ENCODE measurements around the gene EVPLL. TPM values are rescaled to one million over a fixed set of nuclear protein-coding genes. Genes with fewer than 3 reads are reported as not detected.
A peak's percentile ranks its signal among the peaks of the same experiment; 100 is the strongest.
"Not testable (repeated sequence)": the region's sequence is repeated elsewhere in the genome, so short reads cannot be mapped to it uniquely, and the experiment has no call there.

The EVPLL gene
- total RNA-seq, 1 experiment from 2014 or later, result not detected

GRCh38 chr17:18373181-18373580 lies 4.4 kb upstream of the EVPLL start:
- DNase-seq (ENCODE audit: low read depth); in situ Hi-C loops (cut with HindIII; ENCODE audit: low pct_unique_long_range_greater_than_20kb, low sequenced_read_pairs): not testable (repeated sequence)

- in situ Hi-C loops (cut with HindIII; ENCODE audit: low pct_unique_long_range_greater_than_20kb, low sequenced_read_pairs), result no loop called here
These were observed 3.4 kb upstream of the EVPLL start for GRCh38 chr17:18374216-18374615.

GRCh38 chr17:18378205-18378505 lies 577 bp downstream of the EVPLL start:
- DNase-seq (ENCODE audit: low read depth), result no peak
- in situ Hi-C loops (cut with HindIII; ENCODE audit: low pct_unique_long_range_greater_than_20kb, low sequenced_read_pairs), result no loop called here

More at GRCh38 chr17:18374216-18374615, 3.4 kb upstream of the EVPLL start:
- DNase-seq (ENCODE audit: low read depth), result no peak

- DNase-seq (ENCODE audit: low read depth); in situ Hi-C loops (cut with HindIII; ENCODE audit: low pct_unique_long_range_greater_than_20kb, low sequenced_read_pairs): not testable (repeated sequence)
These were observed 1.0 kb downstream of the EVPLL start for GRCh38 chr17:18378614-18379013.

GRCh38 chr17:18379246-18380146 lies 1.9 kb downstream of the EVPLL start:
- in situ Hi-C loops (cut with HindIII; ENCODE audit: low pct_unique_long_range_greater_than_20kb, low sequenced_read_pairs), result no loop called here
- DNase-seq (ENCODE audit: low read depth), result no peak

GRCh38 chr17:18380471-18381157 lies 3.0 kb downstream of the EVPLL start:
- in situ Hi-C loops (cut with HindIII; ENCODE audit: low pct_unique_long_range_greater_than_20kb, low sequenced_read_pairs), result no loop called here
- no peak for DNase-seq (ENCODE audit: low read depth)

GRCh38 chr17:18381158-18381952 lies 3.8 kb downstream of the EVPLL start:
- no peak for DNase-seq (ENCODE audit: low read depth)
- in situ Hi-C loops (cut with HindIII; ENCODE audit: low pct_unique_long_range_greater_than_20kb, low sequenced_read_pairs), result no loop called here

- in situ Hi-C loops (cut with HindIII; ENCODE audit: low pct_unique_long_range_greater_than_20kb, low sequenced_read_pairs), result no loop called here
These were observed 4.3 kb downstream of the EVPLL start for GRCh38 chr17:18381953-18382245.

GRCh38 chr17:18382441-18383078 lies 5.0 kb downstream of the EVPLL start:
- in situ Hi-C loops (cut with HindIII; ENCODE audit: low pct_unique_long_range_greater_than_20kb, low sequenced_read_pairs), result no loop called here
- DNase-seq (ENCODE audit: low read depth), result no peak

More at GRCh38 chr17:18381953-18382245, 4.3 kb downstream of the EVPLL start:
- DNase-seq (ENCODE audit: low read depth), result no peak

- in situ Hi-C loops (cut with HindIII; ENCODE audit: low pct_unique_long_range_greater_than_20kb, low sequenced_read_pairs); DNase-seq (ENCODE audit: low read depth): not testable (repeated sequence)
These were observed 5.5 kb downstream of the EVPLL start for GRCh38 chr17:18383079-18383481.

GRCh38 chr17:18384271-18384670 lies 6.7 kb downstream of the EVPLL start:
- DNase-seq (ENCODE audit: low read depth); in situ Hi-C loops (cut with HindIII; ENCODE audit: low pct_unique_long_range_greater_than_20kb, low sequenced_read_pairs): not testable (repeated sequence)

GRCh38 chr17:18387583-18387982 lies 10.0 kb downstream of the EVPLL start:
- in situ Hi-C loops (cut with HindIII; ENCODE audit: low pct_unique_long_range_greater_than_20kb, low sequenced_read_pairs); DNase-seq (ENCODE audit: low read depth): not testable (repeated sequence)

- DNase-seq (ENCODE audit: low read depth); in situ Hi-C loops (cut with HindIII; ENCODE audit: low pct_unique_long_range_greater_than_20kb, low sequenced_read_pairs): not testable (repeated sequence)
These were observed 10.7 kb downstream of the EVPLL start for GRCh38 chr17:18388266-18388665.

- DNase-seq (ENCODE audit: low read depth); in situ Hi-C loops (cut with HindIII; ENCODE audit: low pct_unique_long_range_greater_than_20kb, low sequenced_read_pairs): not testable (repeated sequence)
These were observed 11.2 kb downstream of the EVPLL start for GRCh38 chr17:18388728-18389127.

GRCh38 chr17:18401872-18402590 lies 24.5 kb downstream of the EVPLL start:
- in situ Hi-C loops (cut with HindIII; ENCODE audit: low pct_unique_long_range_greater_than_20kb, low sequenced_read_pairs); DNase-seq (ENCODE audit: low read depth): not testable (repeated sequence)

- DNase-seq (ENCODE audit: low read depth); in situ Hi-C loops (cut with HindIII; ENCODE audit: low pct_unique_long_range_greater_than_20kb, low sequenced_read_pairs): not testable (repeated sequence)
These were observed 25.6 kb downstream of the EVPLL start for GRCh38 chr17:18403166-18403565.

- in situ Hi-C loops (cut with HindIII; ENCODE audit: low pct_unique_long_range_greater_than_20kb, low sequenced_read_pairs); DNase-seq (ENCODE audit: low read depth): not testable (repeated sequence)
These were observed 26.0 kb downstream of the EVPLL start for GRCh38 chr17:18403604-18404003.

GRCh38 chr17:18408906-18409305 lies 31.3 kb downstream of the EVPLL start:
- in situ Hi-C loops (cut with HindIII; ENCODE audit: low pct_unique_long_range_greater_than_20kb, low sequenced_read_pairs), result not testable (repeated sequence)

More at GRCh38 chr17:18408906-18409305, 31.3 kb downstream of the EVPLL start:
- DNase-seq (ENCODE audit: low read depth), result peak; percentile 15

Measured in Caki2 (cell line).